Nephron progenitor cell (in vitro differentiated cells): ENCODE measurements around the gene CRYBA4.

Experiments used
- DNase-seq: peaks from one replicate; pipeline ENCODE4 v3.0.0; 2021
- H3K27ac Mint-ChIP-seq: 2 replicates; pipeline ENCODE4 v1.8.0; 2021; ENCODE audit warnings: mild to moderate bottlenecking, moderate library complexity, mixed read lengths
- H3K27me3 Mint-ChIP-seq: 2 replicates; pipeline ENCODE4 v1.8.0; 2021; ENCODE audit warnings: mild to moderate bottlenecking, low read depth, mixed read lengths; ENCODE audit not compliant: poor library complexity
- H3K36me3 Mint-ChIP-seq: 2 replicates; pipeline ENCODE4 v1.8.0; 2021; ENCODE audit warnings: low read depth, mixed read lengths
- H3K4me1 Mint-ChIP-seq: 2 replicates; pipeline ENCODE4 v1.8.0; 2021; ENCODE audit warnings: mixed read lengths
- H3K4me3 Mint-ChIP-seq: 2 replicates; pipeline ENCODE4 v1.8.0; 2021; ENCODE audit warnings: mild to moderate bottlenecking, moderate library complexity, mixed read lengths
- H3K9me3 Mint-ChIP-seq: 2 replicates; pipeline ENCODE4 v1.8.0; 2021; ENCODE audit warnings: mild to moderate bottlenecking, moderate library complexity, mixed read lengths
- CTCF ChIP-seq: fragments of 200-600 bp; sonication (generic); IDR thresholded peaks from 2 replicates; pipeline ENCODE4 v1.5.0; 2021; ENCODE audit warnings: antibody characterized with exemption

CRYBA4 gene

DNA sequence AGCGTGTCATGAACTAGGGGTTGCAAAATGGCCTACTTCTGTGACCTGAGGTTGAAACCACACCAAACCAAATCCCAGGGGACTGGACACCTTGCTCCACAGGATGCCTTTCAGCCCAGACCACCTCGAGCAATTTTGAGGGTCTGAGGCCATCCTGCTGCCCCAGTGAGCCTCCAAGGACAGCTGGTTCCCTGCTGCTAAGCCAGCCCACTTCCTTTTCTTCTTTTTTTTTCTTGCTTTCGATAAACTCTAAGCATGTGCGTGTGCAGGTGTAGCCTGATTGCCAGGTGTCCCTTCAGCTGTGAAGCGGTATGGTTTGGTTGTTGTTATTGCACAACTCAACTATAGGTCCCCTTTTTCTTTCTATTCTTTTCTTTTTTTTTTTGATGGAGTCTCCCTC, 6.6 kb upstream of the CRYBA4 start:
- no peak for TF ChIP-seq CTCF
- no peak overlapping the region for H3K27ac Mint-ChIP-seq
- H3K9me3 Mint-ChIP-seq, result no peaks in the 10 kb centered on the region
- DNase-seq, result no peak
- H3K36me3 Mint-ChIP-seq, result no peaks in the 10 kb centered on the region
- H3K4me1 Mint-ChIP-seq, result peaks cover 33% of the 10 kb centered on the region
- H3K27me3 Mint-ChIP-seq, result peaks cover 31% of the 10 kb centered on the region
- no peak overlapping the region for H3K4me3 Mint-ChIP-seq

DNA sequence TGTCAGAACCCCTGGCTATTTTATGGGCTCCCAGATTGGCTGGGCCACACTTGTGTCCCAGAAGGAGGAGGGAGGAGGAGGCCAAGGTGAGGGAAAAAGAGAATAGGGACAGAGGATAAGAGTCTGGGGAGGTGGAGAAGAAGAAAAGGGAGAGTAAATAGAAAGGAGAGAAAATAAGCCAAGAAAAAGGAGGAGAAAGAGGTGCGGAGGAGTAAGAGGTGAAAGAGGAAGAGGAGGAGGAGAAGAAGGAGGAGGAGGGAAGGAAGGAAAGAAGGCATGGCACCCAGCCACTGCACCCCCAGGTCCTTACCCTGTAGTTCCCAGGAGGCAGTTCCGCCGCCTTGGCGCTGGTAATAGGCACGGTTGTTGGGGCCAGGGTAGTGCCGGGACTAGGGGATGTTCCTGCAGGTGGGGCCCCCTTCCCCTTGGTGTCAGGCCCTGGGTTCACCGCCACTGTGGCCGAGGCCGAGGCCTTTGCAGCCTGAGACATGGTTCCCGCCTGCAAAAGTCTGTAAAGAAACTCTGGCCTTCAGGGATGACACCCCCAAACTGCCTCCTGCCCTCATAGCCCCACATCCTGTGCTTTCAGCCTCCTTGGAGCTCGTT, 5.8 kb upstream of the CRYBA4 start:
- Mint-ChIP-seq H3K4me1 (peaks cover 33% of the 10 kb centered on the region), H3K27me3 (peaks cover 34% of the 10 kb centered on the region), H3K9me3 (no peaks in the 10 kb centered on the region), H3K36me3 (no peaks in the 10 kb centered on the region), H3K4me3 (no peak overlapping the region), H3K27ac (no peak overlapping the region)
- TF ChIP-seq CTCF, result no peak
- no peak for DNase-seq

GRCh38 chr22:26616650-26617049, 5.1 kb upstream of the CRYBA4 start:
- Mint-ChIP-seq H3K27ac (no peak overlapping the region), H3K36me3 (no peaks in the 10 kb centered on the region), H3K9me3 (no peaks in the 10 kb centered on the region), H3K4me3 (no peak overlapping the region), H3K4me1 (peaks cover 33% of the 10 kb centered on the region), H3K27me3 (peaks cover 34% of the 10 kb centered on the region)
- no peak for TF ChIP-seq CTCF
- DNase-seq, result no peak

GRCh38 chr22:26617271-26618199, 4.2 kb upstream of the CRYBA4 start, which contains the start of gene CRYBB1:
Gene CRYBB1, minus strand, starts transcription at chr22:26618027. Its CDS starts 1,708 bp downstream, at chr22:26616319.
- Mint-ChIP-seq H3K4me3 (no peak within 1 kb of the TSS), H3K27ac (peak within 1 kb of the TSS; percentile 13)

GRCh38 chr22:26618455-26618854, 3.3 kb upstream of the CRYBA4 start:
- no peak overlapping the region for H3K27ac Mint-ChIP-seq
- H3K4me3 Mint-ChIP-seq, result no peak overlapping the region
- no peak for DNase-seq
- no peak for TF ChIP-seq CTCF
- H3K4me1 Mint-ChIP-seq, result peaks cover 33% of the 10 kb centered on the region
- H3K9me3 Mint-ChIP-seq, result no peaks in the 10 kb centered on the region
- no peaks in the 10 kb centered on the region for H3K36me3 Mint-ChIP-seq
- peaks cover 22% of the 10 kb centered on the region for H3K27me3 Mint-ChIP-seq

More at GRCh38 chr22:26617271-26618199, 4.2 kb upstream of the CRYBA4 start, which contains the start of gene CRYBB1:
- H3K9me3 Mint-ChIP-seq, result no peaks in the 10 kb centered on the region
- no peak for DNase-seq
- TF ChIP-seq CTCF, result no peak
- peaks cover 29% of the 10 kb centered on the region for H3K27me3 Mint-ChIP-seq
- peaks cover 33% of the 10 kb centered on the region for H3K4me1 Mint-ChIP-seq
- no peaks in the 10 kb centered on the region for H3K36me3 Mint-ChIP-seq
